Peyer's patch (tissue), 4 donors: Measurements from ENCODE around the gene NACC1.

ENCODE experiments used
- POLR2A ChIP-seq, 2 donors: fragments of 450-650 bp; IDR thresholded peaks; one replicate each; pipeline ENCODE4 v1.5.1; 2017; ENCODE audit warnings: antibody characterized with exemption in 2 of 2, mild to moderate bottlenecking in 2 of 2, moderate library complexity in 2 of 2
- TF ChIP-seq, protein P1 (sequence below), 6 experiments: fragments of 450-650 bp in 4 of 6; fragments of 200-600 bp in 2 of 6; sonication (generic) in 1 of 6; IDR thresholded peaks; one replicate each; pipeline ENCODE4 v1.5.1; 2017 to 2019; ENCODE audit warnings: antibody characterized with exemption in 6 of 6, mild to moderate bottlenecking in 3 of 6, moderate library complexity in 1 of 6

DNA sequence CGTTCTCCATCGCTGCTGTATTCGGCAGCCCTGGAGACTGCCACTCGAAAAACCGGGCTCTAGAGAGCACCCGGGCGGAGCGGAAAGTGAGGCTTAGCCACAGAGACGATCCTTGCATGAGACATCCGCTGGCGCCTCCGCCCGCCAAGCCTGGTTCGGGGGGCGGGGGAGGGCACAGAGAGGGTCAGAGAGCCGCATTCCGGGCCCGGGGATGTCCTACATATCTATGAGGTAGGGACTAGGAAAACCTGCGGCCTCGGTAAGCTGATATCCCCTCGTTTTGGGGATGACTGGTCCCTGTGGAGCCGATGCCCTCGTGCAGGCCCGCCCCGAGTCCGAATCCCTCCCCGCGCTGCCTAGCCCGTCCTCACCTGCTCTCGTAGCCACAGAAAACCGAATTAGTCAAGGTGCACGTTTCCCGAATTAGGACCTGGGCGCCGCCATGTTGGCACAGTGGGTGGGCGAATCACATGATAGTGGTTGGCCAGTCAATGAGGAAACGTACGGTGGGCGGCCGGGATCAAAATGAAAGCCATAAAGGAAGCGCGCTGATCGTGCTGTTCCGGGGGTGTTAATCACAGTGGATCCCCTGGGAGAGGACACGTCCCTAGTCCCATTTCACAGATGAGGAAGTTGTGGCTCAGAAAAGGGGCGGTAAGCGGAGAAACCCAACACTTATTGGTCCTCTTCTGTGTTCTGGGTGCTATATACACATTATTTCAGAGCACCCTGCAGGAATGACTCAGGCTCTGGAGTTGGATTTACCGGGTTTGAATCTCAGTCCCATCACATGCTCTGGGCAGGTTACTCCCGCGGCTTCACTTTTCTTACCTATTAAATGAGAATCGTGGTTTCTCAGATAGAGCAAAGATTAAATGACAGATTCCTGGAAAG, 1.5 kb upstream of the NACC1 start, which contains the start of gene TRMT1:
- TF ChIP-seq, protein P1, sequence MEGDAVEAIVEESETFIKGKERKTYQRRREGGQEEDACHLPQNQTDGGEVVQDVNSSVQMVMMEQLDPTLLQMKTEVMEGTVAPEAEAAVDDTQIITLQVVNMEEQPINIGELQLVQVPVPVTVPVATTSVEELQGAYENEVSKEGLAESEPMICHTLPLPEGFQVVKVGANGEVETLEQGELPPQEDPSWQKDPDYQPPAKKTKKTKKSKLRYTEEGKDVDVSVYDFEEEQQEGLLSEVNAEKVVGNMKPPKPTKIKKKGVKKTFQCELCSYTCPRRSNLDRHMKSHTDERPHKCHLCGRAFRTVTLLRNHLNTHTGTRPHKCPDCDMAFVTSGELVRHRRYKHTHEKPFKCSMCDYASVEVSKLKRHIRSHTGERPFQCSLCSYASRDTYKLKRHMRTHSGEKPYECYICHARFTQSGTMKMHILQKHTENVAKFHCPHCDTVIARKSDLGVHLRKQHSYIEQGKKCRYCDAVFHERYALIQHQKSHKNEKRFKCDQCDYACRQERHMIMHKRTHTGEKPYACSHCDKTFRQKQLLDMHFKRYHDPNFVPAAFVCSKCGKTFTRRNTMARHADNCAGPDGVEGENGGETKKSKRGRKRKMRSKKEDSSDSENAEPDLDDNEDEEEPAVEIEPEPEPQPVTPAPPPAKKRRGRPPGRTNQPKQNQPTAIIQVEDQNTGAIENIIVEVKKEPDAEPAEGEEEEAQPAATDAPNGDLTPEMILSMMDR (IDR thresholded peaks at IDR 0.05) = peak in 1 of 6 experiments; percentile 1
- TF ChIP-seq POLR2A (IDR thresholded peaks at IDR 0.05) = peak in 1 of 2 donors; percentile 31
